Gastroesophageal sphincter (tissue), 4 donors: ENCODE data around the gene ODC1. TPM values are rescaled to one million over a fixed set of nuclear protein-coding genes. Genes with fewer than 3 reads are reported as not detected.

Experiments
- ATAC-seq: fragments of 150-250 bp; one replicate; pipeline ENCODE4 v1.9.1; 2016; ENCODE audit warnings: mild to moderate bottlenecking, moderate library complexity
- H3K27ac ChIP-seq, 4 donors: fragments of 200-600 bp; sonication (generic) in 3 of 4; 1 replicate in 3 of 4; 2 replicates in 1 of 4; pipeline ENCODE4 v1.5.1; 2016 to 2019
- H3K27me3 ChIP-seq: fragments of 200-600 bp; sonication (generic); one replicate; pipeline ENCODE4 v1.5.1; 2019
- H3K36me3 ChIP-seq, 2 donors: fragments of 200-600 bp; sonication (generic); one replicate each; pipeline ENCODE4 v1.5.1; 2019; ENCODE audit warnings: control low read depth in 1 of 2
- H3K4me1 ChIP-seq, 3 donors: fragments of 200-600 bp; sonication (generic); 1 replicate in 2 of 3; 2 replicates in 1 of 3; pipeline ENCODE4 v1.5.1; 2016 to 2019; ENCODE audit warnings: control low read depth in 2 of 3
- H3K4me3 ChIP-seq, 2 donors: fragments of 200-600 bp; sonication (generic); one replicate each; pipeline ENCODE4 v1.5.1; 2019; ENCODE audit warnings: mild to moderate bottlenecking in 1 of 2, moderate library complexity in 1 of 2
- H3K9me3 ChIP-seq, 3 donors: fragments of 200-600 bp; sonication (generic); one replicate each; pipeline ENCODE4 v1.5.1; 2017 to 2019; ENCODE audit warnings: control low read depth in 2 of 3
- EP300 ChIP-seq: sonication (generic); formaldehyde crosslinking; IDR thresholded peaks from one replicate; pipeline ENCODE4 v1.6.1; 2017; ENCODE audit warnings: antibody characterized with exemption, mild to moderate bottlenecking
- POLR2A ChIP-seq, 2 donors: fragments of 450-650 bp; IDR thresholded peaks; one replicate each; pipeline ENCODE4 v1.6.1; 2017; ENCODE audit warnings: antibody characterized with exemption in 2 of 2, mild to moderate bottlenecking in 2 of 2, moderate library complexity in 1 of 2
- POLR2AphosphoS5 ChIP-seq: sonication (generic); formaldehyde crosslinking; IDR thresholded peaks from one replicate; pipeline ENCODE4 v1.6.1; 2017; ENCODE audit warnings: antibody characterized with exemption
- WGBS, 2 donors: methylation state at CpG; one replicate each; pipeline ENCODE4 v1.1.5; 2018; ENCODE audit warnings: low coverage in 1 of 2; 5-methylcytosine and 5-hydroxymethylcytosine counted together
- total RNA-seq, 4 donors: library from RNA; depleted of rRNA; stranded (reverse); fragments of >200 nt; gene quantifications; one replicate each; pipeline ENCODE4 v1.1.0, GENCODE V29; 2016
- TF ChIP-seq, protein P1 (sequence below), 4 experiments: fragments of 200-600 bp in 2 of 4; fragments of 450-650 bp in 2 of 4; sonication (generic) in 1 of 4; IDR thresholded peaks; one replicate each; pipeline ENCODE4 v1.5.1; 2017 to 2019; ENCODE audit warnings: antibody characterized with exemption in 4 of 4, mild to moderate bottlenecking in 2 of 4, moderate library complexity in 2 of 4

The ODC1 gene
- total RNA-seq, 4 donors from 2014 or later: 105 to 199 (median 137) TPM

DNA sequence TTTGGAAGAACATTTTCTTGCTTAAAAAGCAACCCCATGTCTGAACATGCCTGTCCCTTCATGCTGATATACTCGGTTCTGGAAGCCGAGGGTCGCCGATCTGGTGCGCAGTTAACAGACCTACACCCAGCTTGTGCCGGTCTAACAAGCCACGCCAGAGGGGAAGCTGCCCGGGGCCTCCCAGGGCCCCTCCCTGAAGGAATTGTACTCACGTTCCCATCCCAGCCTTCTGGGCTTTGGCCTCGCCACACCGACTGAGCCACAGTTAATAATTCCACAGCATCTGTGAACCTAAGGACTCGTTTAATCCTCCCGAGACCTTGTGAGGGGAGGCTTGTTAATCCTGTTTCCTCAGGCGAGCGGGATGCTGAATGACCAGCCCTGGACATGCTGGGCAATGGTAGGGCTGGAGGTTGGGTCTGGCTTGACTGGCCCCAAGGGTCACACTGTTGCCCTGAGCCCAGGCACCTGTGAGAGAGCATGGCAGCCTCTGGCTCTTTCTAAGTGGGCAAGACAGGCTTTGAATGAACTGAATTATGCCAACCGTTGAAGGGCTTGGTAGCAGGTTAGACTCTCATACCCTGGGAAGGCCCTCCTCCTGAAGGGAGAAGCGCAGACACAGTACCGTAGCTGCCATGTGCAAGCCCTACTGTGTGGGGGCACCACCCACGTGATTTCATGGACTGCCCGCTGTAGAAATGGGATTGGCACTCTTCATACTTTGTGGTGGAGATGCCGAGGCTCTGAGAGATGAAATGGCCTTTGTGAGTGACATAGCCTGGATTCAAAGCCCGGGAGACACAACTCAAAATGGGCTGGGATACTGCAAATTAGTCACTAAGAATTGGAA is 27.9 kb upstream of the ODC1 start:
- H3K4me3 ChIP-seq: no peak overlapping the region
- no peaks in the 10 kb centered on the region for H3K9me3 ChIP-seq
- no peaks in the 10 kb centered on the region for H3K36me3 ChIP-seq
- TF ChIP-seq EP300 (no peak), POLR2A (IDR thresholded peaks at IDR 0.05) (no peak)
- no peak overlapping the region for H3K27ac ChIP-seq
- H3K27me3 ChIP-seq: no peaks in the 10 kb centered on the region
- 86 to 92% methylated on average over 4 to 8 of the region's 22 CpGs for WGBS, 2 donors
- no peak for ATAC-seq
- no peaks in the 10 kb centered on the region for H3K4me1 ChIP-seq

DNA sequence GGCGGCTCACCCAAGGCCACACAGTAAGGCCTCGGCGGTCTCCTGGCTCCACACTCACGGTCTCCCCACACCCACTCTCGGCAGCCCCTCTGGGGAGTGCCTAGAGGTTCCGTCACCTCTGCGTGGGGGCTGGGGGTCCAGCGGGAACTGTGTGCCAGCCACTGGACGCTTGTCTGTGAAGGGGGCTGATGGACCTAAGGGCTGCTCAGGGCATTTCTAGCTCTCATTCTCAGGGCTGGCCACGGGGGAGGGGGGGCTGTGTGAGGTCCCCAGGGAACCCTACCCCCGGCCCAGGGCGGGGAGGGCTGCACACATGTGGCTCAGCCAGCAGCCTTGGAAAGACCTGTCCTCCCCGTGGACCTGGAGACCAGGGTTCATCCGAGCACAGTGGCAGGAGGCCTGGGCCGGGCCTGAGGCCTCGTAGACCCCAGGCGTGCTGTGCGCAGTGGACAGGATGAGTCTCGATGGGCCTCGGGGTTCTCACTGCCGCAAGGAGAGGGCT is 27.1 kb upstream of the ODC1 start:
- no peaks in the 10 kb centered on the region for H3K36me3 ChIP-seq
- H3K4me3 ChIP-seq: no peak overlapping the region
- TF ChIP-seq EP300 (no peak), POLR2A (IDR thresholded peaks at IDR 0.05) (no peak), POLR2AphosphoS5 (no peak)
- no peaks in the 10 kb centered on the region for H3K4me1 ChIP-seq
- ATAC-seq: no peak
- no peaks in the 10 kb centered on the region for H3K27me3 ChIP-seq
- no peaks in the 10 kb centered on the region for H3K9me3 ChIP-seq
- no peak overlapping the region for H3K27ac ChIP-seq
- whole genome bisulfite sequencing, 2 donors: 90 to 100% methylated on average over 1 to 2 of the region's 21 CpGs

DNA sequence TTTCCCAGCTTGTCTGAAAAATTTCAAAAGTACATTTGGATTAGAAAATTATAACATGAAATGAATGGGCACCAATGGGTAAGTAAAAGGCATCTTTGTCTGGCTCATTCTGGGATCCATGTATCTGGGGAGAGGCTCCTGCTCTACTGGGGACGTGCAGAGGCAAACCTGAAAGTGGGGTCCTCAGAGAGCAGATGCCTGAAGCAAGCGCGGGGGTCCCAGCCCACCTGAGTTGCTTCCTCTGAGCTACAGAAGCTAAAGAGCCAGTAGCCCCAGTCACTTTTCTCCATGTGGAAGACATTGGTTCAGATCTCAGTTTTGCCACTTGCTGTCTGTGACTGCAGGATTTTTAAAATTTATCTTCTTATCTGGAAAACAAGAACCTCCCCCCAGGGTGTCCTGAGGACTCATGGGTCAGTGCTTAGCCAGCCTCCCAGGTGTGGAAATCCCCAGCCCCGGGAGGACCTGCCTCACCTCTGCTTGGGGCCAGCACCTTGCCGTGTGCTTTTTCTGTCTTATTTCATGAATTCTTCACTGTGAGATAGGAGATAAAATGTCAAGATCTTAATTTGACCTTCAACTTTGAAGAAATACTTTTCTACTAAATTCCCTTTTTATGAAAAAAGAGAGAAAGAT is 25.1 kb upstream of the ODC1 start:
- Histone ChIP-seq H3K4me1 (no peaks in the 10 kb centered on the region), H3K27me3 (no peaks in the 10 kb centered on the region), H3K36me3 (no peaks in the 10 kb centered on the region), H3K4me3 (no peak overlapping the region), H3K9me3 (no peaks in the 10 kb centered on the region), H3K27ac (no peak overlapping the region)
- TF ChIP-seq POLR2AphosphoS5 (no peak), POLR2A (IDR thresholded peaks at IDR 0.05) (no peak)
- TF ChIP-seq, protein P1, sequence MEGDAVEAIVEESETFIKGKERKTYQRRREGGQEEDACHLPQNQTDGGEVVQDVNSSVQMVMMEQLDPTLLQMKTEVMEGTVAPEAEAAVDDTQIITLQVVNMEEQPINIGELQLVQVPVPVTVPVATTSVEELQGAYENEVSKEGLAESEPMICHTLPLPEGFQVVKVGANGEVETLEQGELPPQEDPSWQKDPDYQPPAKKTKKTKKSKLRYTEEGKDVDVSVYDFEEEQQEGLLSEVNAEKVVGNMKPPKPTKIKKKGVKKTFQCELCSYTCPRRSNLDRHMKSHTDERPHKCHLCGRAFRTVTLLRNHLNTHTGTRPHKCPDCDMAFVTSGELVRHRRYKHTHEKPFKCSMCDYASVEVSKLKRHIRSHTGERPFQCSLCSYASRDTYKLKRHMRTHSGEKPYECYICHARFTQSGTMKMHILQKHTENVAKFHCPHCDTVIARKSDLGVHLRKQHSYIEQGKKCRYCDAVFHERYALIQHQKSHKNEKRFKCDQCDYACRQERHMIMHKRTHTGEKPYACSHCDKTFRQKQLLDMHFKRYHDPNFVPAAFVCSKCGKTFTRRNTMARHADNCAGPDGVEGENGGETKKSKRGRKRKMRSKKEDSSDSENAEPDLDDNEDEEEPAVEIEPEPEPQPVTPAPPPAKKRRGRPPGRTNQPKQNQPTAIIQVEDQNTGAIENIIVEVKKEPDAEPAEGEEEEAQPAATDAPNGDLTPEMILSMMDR (IDR thresholded peaks at IDR 0.05): no peak
- WGBS, 2 donors: 81 to 82% methylated on average over 3 to 5 of the region's 5 CpGs
- ATAC-seq: no peak

DNA sequence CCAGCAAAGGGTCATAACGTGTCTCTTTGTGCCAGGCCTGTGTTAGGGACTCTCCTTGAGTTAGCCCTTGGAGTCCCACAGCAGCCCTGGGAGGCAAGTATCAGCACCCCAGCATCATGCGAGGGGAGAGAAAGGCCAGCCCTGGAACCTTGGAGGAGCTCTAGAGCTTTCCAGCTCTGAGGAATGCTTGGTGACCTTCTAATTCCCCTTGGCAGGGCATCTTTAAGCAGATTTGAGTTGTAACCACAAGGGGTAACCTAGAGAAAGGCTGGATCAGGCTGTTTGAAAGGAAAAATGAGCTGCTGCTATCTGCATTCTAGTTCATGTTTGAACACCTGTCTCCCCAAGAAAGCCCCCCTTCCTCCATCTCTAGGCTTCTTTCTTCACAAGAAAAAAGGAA is 23.8 kb upstream of the ODC1 start:
- no peaks in the 10 kb centered on the region for H3K36me3 ChIP-seq
- H3K27me3 ChIP-seq: no peaks in the 10 kb centered on the region
- H3K4me3 ChIP-seq: no peak overlapping the region
- 71 to 100% methylated on average over 1 to 2 of the region's 2 CpGs for WGBS, 2 donors
- TF ChIP-seq POLR2AphosphoS5 (no peak), EP300 (no peak), POLR2A (IDR thresholded peaks at IDR 0.05) (no peak)
- TF ChIP-seq, protein P1 (IDR thresholded peaks at IDR 0.05): no peak
- no peak overlapping the region for H3K27ac ChIP-seq
- H3K9me3 ChIP-seq: no peaks in the 10 kb centered on the region
- no peak for ATAC-seq
- H3K4me1 ChIP-seq: no peaks in the 10 kb centered on the region

DNA sequence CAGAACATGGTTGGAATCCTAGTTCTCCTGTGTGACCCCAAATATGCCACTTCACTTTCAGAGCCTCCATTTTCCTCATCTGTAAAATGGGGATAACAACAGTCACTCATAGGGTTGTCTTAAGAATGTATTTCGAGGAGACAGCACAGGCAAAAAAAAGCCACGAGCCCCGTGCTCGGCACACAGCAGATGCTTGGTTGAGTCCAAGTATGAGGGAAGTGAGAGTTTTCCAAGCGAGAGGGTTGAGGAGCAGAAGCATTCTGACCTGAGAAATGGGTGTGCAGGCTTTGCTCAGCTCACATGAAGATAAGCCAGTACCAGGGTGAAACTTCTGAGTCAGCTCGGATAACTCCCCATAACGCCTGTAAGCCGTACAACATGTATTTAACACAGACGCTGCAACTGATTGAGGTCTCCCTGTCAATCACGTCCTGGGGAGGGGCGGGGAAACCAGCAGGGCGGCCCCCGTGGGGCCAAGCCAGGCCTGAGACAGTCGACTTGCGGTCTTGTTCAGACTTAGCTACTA is 23.0 kb upstream of the ODC1 start:
- H3K9me3 ChIP-seq: no peaks in the 10 kb centered on the region
- no peak overlapping the region for H3K4me3 ChIP-seq
- TF ChIP-seq POLR2AphosphoS5 (no peak), POLR2A (IDR thresholded peaks at IDR 0.05) (no peak), EP300 (no peak)
- TF ChIP-seq, protein P1 (IDR thresholded peaks at IDR 0.05): no peak
- ATAC-seq: no peak
- WGBS, 2 donors: 74 to 79% methylated on average over 9 to 15 of the region's 15 CpGs
- H3K4me1 ChIP-seq: no peaks in the 10 kb centered on the region
- no peak overlapping the region for H3K27ac ChIP-seq
- H3K36me3 ChIP-seq: no peaks in the 10 kb centered on the region
- no peaks in the 10 kb centered on the region for H3K27me3 ChIP-seq
